ENCODE measurements around the gene POGZ.

DNA sequence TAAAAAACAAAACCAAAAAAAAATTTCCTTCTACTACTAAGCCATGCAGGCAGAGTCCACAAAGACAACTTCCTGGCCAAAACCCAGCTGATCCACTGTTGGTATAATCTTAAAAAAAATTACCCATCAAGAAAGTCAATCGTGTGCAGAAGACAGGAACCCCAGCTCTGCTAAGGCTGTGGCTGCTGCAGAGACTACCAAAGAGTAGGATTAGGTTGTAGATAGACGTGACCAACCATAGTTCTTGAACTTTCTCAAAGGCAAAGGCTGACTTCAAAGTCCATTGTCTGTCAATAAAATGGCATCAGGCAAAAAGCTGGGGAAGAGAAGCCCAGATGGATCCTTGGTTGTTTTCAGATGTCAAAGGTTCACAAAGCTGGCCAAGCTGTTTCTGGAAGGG lies 56.5 kb downstream of the POGZ start:
- TF ChIP-seq CTCF (conservative IDR thresholded peaks at IDR 0.05; ENCODE audit: low read depth, low read length), result no peak
- TF ChIP-seq EZH2 (IDR thresholded peaks at IDR 0.05; ENCODE audit: borderline replicate concordance, low read depth, low read length, poor library complexity, severe bottlenecking), result no peak
